Mesenteric fat pad (tissue), 1 donor: Measurements from ENCODE around the gene GVQW3. TPM values are rescaled to one million over a fixed set of nuclear protein-coding genes. Genes with fewer than 3 reads are reported as not detected.
A peak's percentile ranks its signal among the peaks of the same experiment; 100 is the strongest.

Source experiments
- DNase-seq: peaks from one replicate; pipeline ENCODE4 v3.0.0-alpha.2; 2020; ENCODE audit warnings: low spot score
- total RNA-seq: library from RNA; stranded (reverse); fragmentation: NEBNext Ultra II Directional; extraction: Animal tissue kit (Norgen Biotek cat#: 25700); gene quantifications from one replicate; pipeline ENCODE4 v1.2.1, GENCODE V29; 2021
- donor health status: DM: yes; HTN: yes; CAD: no.

GVQW3 gene
- total RNA-seq, 1 donor from 2014 or later, result 1.1 TPM

- DNase-seq, result peak; percentile 97
These were observed 63.4 kb downstream of the GVQW3 start, which contains the start of gene EMSY for GRCh38 chr11:76444384-76445120. Gene EMSY (plus strand): TSS chr11:76445018. CDS start chr11:76446939, 1,921 bp downstream.

- peak; percentile 94 for DNase-seq
These were observed 64.3 kb downstream of the GVQW3 start for GRCh38 chr11:76445121-76446084.

GRCh38 chr11:76448506-76448905 is 67.4 kb downstream of the GVQW3 start:
- DNase-seq, result no peak

- no peak for DNase-seq
These were observed 72.1 kb downstream of the GVQW3 start for GRCh38 chr11:76453248-76453647.

- DNase-seq, result no peak
These were observed 74.2 kb downstream of the GVQW3 start for GRCh38 chr11:76455331-76455730.

GRCh38 chr11:76455931-76456330 is 74.8 kb downstream of the GVQW3 start:
- DNase-seq, result no peak

GRCh38 chr11:76456571-76456970 is 75.4 kb downstream of the GVQW3 start:
- no peak for DNase-seq

Other genes starting within 250 kb of the GVQW3 start
- 34.1 TPM for gene WNT11, start 174.8 kb upstream of the GVQW3 start, total RNA-seq
- 34.7 TPM for gene THAP12, start 191 bp upstream of the GVQW3 start, total RNA-seq
- 15.4 TPM for gene EMSY, start 63.7 kb downstream of the GVQW3 start, total RNA-seq